HCT116 (cell line): Measurements from ENCODE around the gene AP3S1. TPM values are rescaled to one million over a fixed set of nuclear protein-coding genes. Genes with fewer than 3 reads are reported as not detected.

Experiments
- ATAC-seq: fragments of 200-7000 bp; cut with Tn5 transposase; 2 replicates; pipeline ENCODE4 v1.9.1; 2020; ENCODE audit warnings: mild to moderate bottlenecking, moderate library complexity
- BruUV-seq: library from RNA; stranded (reverse); fragments of 400-500 nt; replicated peaks from 2 replicates; lab custom pipeline; 2021; lab: Mats Ljungman, UMichigan
- CTCF ChIA-PET: fragments of 300-600 bp; sonication (Branson Sonifier 250); formaldehyde crosslinking; loops from one replicate; lab custom pipeline; 2021; ENCODE audit warnings: antibody characterized with exemption; lab: Charles Lee
- POLR2A ChIA-PET: fragments of 300-600, 350-600 bp; sonication (Branson Sonifier 250); formaldehyde crosslinking; loops from one replicate; lab custom pipeline; 2021; ENCODE audit warnings: antibody characterized with exemption; lab: Charles Lee
- RAD21 ChIA-PET, 2 experiments: fragments of 300-600 bp; sonication (Branson Sonifier 250); formaldehyde crosslinking; loops; one replicate each; lab custom pipeline; 2023; ENCODE audit warnings: low total read pairs in 2 of 2; ENCODE audit not compliant: uncharacterized antibody in 2 of 2, unreplicated experiment in 2 of 2, low non-redundant PET in 1 of 2; lab: Charles Lee
- DNase-seq: peaks from one replicate; pipeline ENCODE4 v3.0.0-alpha.2; 2010; ENCODE audit warnings: low read depth, low spot score
- H2AFZ ChIP-seq: fragments of 200-600 bp; shearing (Covaris generic), sonication (generic); 2 replicates; pipeline ENCODE4 v1.6.1; 2017; ENCODE audit warnings: low read depth, mixed run types, mixed read lengths, antibody characterized with exemption, low read length; ENCODE audit not compliant: poor library complexity, severe bottlenecking
- H3K27ac ChIP-seq: 2 replicates; pipeline ENCODE4 v1.5.1; 2012; ENCODE audit warnings: low read depth, low read length
- H3K27me3 ChIP-seq: fragments of 200-600 bp; sonication (generic); 2 replicates; pipeline ENCODE4 v1.6.1; 2016; ENCODE audit warnings: mixed run types, low read length, mixed read lengths; ENCODE audit not compliant: insufficient read depth
- H3K36me3 ChIP-seq, 2 experiments: fragments of 200-500 bp in 1 of 2; fragments of 200-600 bp in 1 of 2; sonication (Bioruptor generic) in 1 of 2; sonication (generic) in 1 of 2; 2 replicates each; pipeline versions ENCODE4 v1.5.1 to v1.6.1; 2014 to 2016; ENCODE audit warnings: low read length in 2 of 2, inconsistent platforms in 1 of 2, mixed read lengths in 1 of 2, mixed run types in 1 of 2; ENCODE audit not compliant: insufficient read depth in 2 of 2, control insufficient read depth in 1 of 2
- H3K4me1 ChIP-seq, 2 experiments: fragments of 200-600 bp in 1 of 2; sonication (generic) in 1 of 2; 2 replicates each; pipeline versions ENCODE4 v1.5.1 to v1.6.1; 2012 to 2017; ENCODE audit warnings: low read length in 2 of 2, inconsistent platforms in 1 of 2, mild to moderate bottlenecking in 1 of 2, mixed read lengths in 1 of 2, mixed run types in 1 of 2, moderate library complexity in 1 of 2; ENCODE audit not compliant: insufficient read depth in 2 of 2, control insufficient read depth in 1 of 2
- H3K4me2 ChIP-seq: fragments of 200-600 bp; sonication (generic); 2 replicates; pipeline ENCODE4 v1.6.1; 2017; ENCODE audit warnings: mixed run types, low read length, mixed read lengths
- H3K4me3 ChIP-seq, 2 experiments: fragments of 200-600 bp in 1 of 2; sonication (generic) in 1 of 2; replicated peaks in 1 of 2; 2 replicates each; pipeline ENCODE4 v1.5.1; 2011 to 2016; ENCODE audit warnings: low read length in 2 of 2, control low read depth in 1 of 2, low read depth in 1 of 2, mild to moderate bottlenecking in 1 of 2, mixed read lengths in 1 of 2, mixed run types in 1 of 2
- H3K79me2 ChIP-seq: fragments of 200-600 bp; sonication (generic); 2 replicates; pipeline ENCODE4 v1.6.1; 2017; ENCODE audit warnings: mild to moderate bottlenecking, mixed run types, low read length, moderate library complexity, mixed read lengths; ENCODE audit not compliant: insufficient read depth
- H3K9ac ChIP-seq: fragments of 200-600 bp; sonication (generic); 2 replicates; pipeline ENCODE4 v1.6.1; 2016; ENCODE audit warnings: low read length, mixed read lengths
- H3K9me2 ChIP-seq: fragments of 200-600 bp; sonication (generic), shearing (Covaris generic); 2 replicates; pipeline ENCODE4 v1.6.1; 2017; ENCODE audit warnings: mixed run types, mild to moderate bottlenecking, moderate library complexity; ENCODE audit not compliant: insufficient read depth
- H3K9me3 ChIP-seq, 2 experiments: fragments of 200-500 bp in 1 of 2; fragments of 200-600 bp in 1 of 2; sonication (Bioruptor generic) in 1 of 2; sonication (generic) in 1 of 2; 2 replicates each; pipeline ENCODE4 v1.6.1; 2014 to 2017; ENCODE audit warnings: low read length in 2 of 2, mixed read lengths in 2 of 2, inconsistent platforms in 1 of 2, low read depth in 1 of 2, mild to moderate bottlenecking in 1 of 2, mixed run types in 1 of 2, moderate library complexity in 1 of 2; ENCODE audit not compliant: control insufficient read depth in 1 of 2, insufficient read depth in 1 of 2
- H4K20me1 ChIP-seq: fragments of 200-600 bp; sonication (generic), shearing (Covaris generic); 2 replicates; pipeline ENCODE4 v1.6.1; 2017; ENCODE audit warnings: mixed run types, mild to moderate bottlenecking, moderate library complexity; ENCODE audit not compliant: insufficient read depth
- ELF1 ChIP-seq: IDR thresholded peaks from 2 replicates; pipeline ENCODE4 v1.6.1; 2012; ENCODE audit warnings: low read depth, borderline replicate concordance
- FOSL1 ChIP-seq: IDR thresholded peaks from 2 replicates; pipeline ENCODE4 v1.6.1; 2012; ENCODE audit warnings: low read depth
- SIN3A ChIP-seq: IDR thresholded peaks from 2 replicates; pipeline ENCODE4 v1.6.1; 2012; ENCODE audit warnings: low read depth
- SRF ChIP-seq: IDR thresholded peaks from 2 replicates; pipeline ENCODE4 v1.6.1; 2012; ENCODE audit warnings: low read depth
- TCF7L2 ChIP-seq: IDR thresholded peaks from 2 replicates; pipeline ENCODE4 v1.7.0; 2011; ENCODE audit warnings: borderline replicate concordance, inconsistent platforms; ENCODE audit not compliant: insufficient read depth, insufficient read length; ENCODE audit errors: extremely low read depth
- YY1 ChIP-seq: IDR thresholded peaks from 2 replicates; pipeline ENCODE4 v1.6.1; 2011; ENCODE audit warnings: low read length, low read depth, moderate library complexity, mild to moderate bottlenecking; ENCODE audit not compliant: insufficient replicate concordance; ENCODE audit errors: extremely low read depth
- intact Hi-C: fragments of 100-400 bp; cut with micrococcal nuclease; formaldehyde crosslinking; loops from 2 replicates; pipeline ENCODE4 v1.10.0; 2022
- total RNA-seq: library from RNA; stranded (reverse); gene quantifications from one replicate; pipeline ENCODE4 v1.2.1, GENCODE V29; 2021; ENCODE audit not compliant: unreplicated experiment
- TF ChIP-seq, protein P1 (sequence below): IDR thresholded peaks from 2 replicates; pipeline ENCODE4 v1.6.1; 2011; ENCODE audit warnings: mild to moderate bottlenecking, low read length, moderate library complexity; ENCODE audit not compliant: insufficient replicate concordance; ENCODE audit errors: extremely low read depth
- TF ChIP-seq, protein P2 (sequence below): IDR thresholded peaks from 2 replicates; pipeline ENCODE4 v1.6.1; 2012
- TF ChIP-seq, protein P3 (sequence below): IDR thresholded peaks from 2 replicates; pipeline ENCODE4 v1.6.1; 2012; ENCODE audit warnings: low read depth

The AP3S1 gene
- total RNA-seq, 1 experiment from 2014 or later = 432 TPM

DNA sequence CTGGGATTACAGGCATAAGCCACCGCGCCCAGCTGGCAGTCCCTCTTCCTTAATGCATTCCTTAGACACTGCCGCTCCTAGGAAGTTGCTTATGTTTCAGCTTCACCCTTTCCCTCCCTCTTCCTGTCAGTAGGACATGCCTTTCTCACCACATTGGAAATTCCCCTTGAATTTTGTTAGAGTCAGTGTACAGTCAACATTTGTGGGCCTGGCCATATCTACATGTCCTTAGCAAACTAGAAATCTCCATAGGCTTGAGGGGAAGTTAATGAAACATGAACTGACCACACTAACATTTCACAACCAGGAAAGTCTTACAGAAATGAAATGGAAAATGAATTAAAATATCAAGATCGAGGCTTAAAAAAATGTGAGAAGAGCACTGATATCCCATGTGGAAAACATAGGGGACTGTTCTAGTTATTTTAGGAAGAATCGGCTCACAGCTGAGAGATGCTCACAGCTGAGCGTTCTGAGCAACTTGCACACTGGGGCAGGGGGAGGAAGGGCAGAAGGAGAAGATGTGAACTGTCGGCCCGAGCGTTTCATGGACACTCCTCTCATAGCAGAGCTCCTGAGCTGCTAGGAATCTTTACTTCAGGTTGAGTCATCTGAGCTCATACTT, 99.4 kb downstream of the AP3S1 start:
- POLR2A ChIA-PET = interaction anchor here (1.3 kb wide), 1 partner anchor 91 kb away, joined by 3 read pairs; no protein-coding TSS in a partner anchor
- BruUV-seq = TSS peak; percentile 71
- no peak overlapping the region for H2AFZ ChIP-seq
- intact Hi-C loops = no loop called here
- no peaks in the 10 kb centered on the region for H4K20me1 ChIP-seq
- no peaks in the 10 kb centered on the region for H3K27me3 ChIP-seq
- H3K27ac ChIP-seq = peak overlapping the region; percentile 29; the same call in 1 of the 2 replicates
- RAD21 ChIA-PET = no interaction called here
- DNase-seq (peak; percentile 42), ATAC-seq (peak; percentile 67)
- H3K36me3 ChIP-seq = 0 out of 4 replicates have a peak, but pooled peaks cover 0 to 4% of the 10 kb centered on the region in 2 experiments
- no peak overlapping the region for H3K4me3 ChIP-seq
- H3K9me3 ChIP-seq = no peaks in the 10 kb centered on the region
- H3K9me2 ChIP-seq = no peaks in the 10 kb centered on the region
- H3K4me2 ChIP-seq = peak overlapping the region; percentile 26
- 0 out of 2 replicates have a peak overlapping the region, but pooled peaks have one; percentile 27 for H3K9ac ChIP-seq
- no peaks in the 10 kb centered on the region for H3K79me2 ChIP-seq
- H3K4me1 ChIP-seq = peaks cover 14 to 39% of the 10 kb centered on the region in 2 experiments; a peak in 3 of 4 replicates
- CTCF ChIA-PET = no interaction called here
- TF ChIP-seq SIN3A (no peak), ELF1 (no peak), TCF7L2 (no peak), SRF (no peak), FOSL1 (no peak), YY1 (no peak)
- TF ChIP-seq, protein P1, sequence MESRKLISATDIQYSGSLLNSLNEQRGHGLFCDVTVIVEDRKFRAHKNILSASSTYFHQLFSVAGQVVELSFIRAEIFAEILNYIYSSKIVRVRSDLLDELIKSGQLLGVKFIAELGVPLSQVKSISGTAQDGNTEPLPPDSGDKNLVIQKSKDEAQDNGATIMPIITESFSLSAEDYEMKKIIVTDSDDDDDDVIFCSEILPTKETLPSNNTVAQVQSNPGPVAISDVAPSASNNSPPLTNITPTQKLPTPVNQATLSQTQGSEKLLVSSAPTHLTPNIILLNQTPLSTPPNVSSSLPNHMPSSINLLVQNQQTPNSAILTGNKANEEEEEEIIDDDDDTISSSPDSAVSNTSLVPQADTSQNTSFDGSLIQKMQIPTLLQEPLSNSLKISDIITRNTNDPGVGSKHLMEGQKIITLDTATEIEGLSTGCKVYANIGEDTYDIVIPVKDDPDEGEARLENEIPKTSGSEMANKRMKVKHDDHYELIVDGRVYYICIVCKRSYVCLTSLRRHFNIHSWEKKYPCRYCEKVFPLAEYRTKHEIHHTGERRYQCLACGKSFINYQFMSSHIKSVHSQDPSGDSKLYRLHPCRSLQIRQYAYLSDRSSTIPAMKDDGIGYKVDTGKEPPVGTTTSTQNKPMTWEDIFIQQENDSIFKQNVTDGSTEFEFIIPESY = no peak
- TF ChIP-seq, protein P2, sequence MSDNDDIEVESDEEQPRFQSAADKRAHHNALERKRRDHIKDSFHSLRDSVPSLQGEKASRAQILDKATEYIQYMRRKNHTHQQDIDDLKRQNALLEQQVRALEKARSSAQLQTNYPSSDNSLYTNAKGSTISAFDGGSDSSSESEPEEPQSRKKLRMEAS = no peak
- TF ChIP-seq, protein P3, sequence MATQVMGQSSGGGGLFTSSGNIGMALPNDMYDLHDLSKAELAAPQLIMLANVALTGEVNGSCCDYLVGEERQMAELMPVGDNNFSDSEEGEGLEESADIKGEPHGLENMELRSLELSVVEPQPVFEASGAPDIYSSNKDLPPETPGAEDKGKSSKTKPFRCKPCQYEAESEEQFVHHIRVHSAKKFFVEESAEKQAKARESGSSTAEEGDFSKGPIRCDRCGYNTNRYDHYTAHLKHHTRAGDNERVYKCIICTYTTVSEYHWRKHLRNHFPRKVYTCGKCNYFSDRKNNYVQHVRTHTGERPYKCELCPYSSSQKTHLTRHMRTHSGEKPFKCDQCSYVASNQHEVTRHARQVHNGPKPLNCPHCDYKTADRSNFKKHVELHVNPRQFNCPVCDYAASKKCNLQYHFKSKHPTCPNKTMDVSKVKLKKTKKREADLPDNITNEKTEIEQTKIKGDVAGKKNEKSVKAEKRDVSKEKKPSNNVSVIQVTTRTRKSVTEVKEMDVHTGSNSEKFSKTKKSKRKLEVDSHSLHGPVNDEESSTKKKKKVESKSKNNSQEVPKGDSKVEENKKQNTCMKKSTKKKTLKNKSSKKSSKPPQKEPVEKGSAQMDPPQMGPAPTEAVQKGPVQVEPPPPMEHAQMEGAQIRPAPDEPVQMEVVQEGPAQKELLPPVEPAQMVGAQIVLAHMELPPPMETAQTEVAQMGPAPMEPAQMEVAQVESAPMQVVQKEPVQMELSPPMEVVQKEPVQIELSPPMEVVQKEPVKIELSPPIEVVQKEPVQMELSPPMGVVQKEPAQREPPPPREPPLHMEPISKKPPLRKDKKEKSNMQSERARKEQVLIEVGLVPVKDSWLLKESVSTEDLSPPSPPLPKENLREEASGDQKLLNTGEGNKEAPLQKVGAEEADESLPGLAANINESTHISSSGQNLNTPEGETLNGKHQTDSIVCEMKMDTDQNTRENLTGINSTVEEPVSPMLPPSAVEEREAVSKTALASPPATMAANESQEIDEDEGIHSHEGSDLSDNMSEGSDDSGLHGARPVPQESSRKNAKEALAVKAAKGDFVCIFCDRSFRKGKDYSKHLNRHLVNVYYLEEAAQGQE = no peak
